GM18508 (cell line): ENCODE measurements around the gene NT5C2.

Experiments
- ATAC-seq: cut with Tn5 transposase; IDR thresholded peaks from one replicate; pipeline ENCODE4 v1.9.1; 2021; ENCODE audit warnings: moderate number of reproducible peaks; ENCODE audit not compliant: insufficient read depth, unreplicated experiment

Gene NT5C2

GRCh38 chr10:103125323-103126267 is 67.5 kb downstream of the NT5C2 start:
- peak; percentile 81 for ATAC-seq

GRCh38 chr10:103124420-103125096 is 68.5 kb downstream of the NT5C2 start:
- ATAC-seq: no peak

GRCh38 chr10:103123282-103124024 is 69.6 kb downstream of the NT5C2 start:
- ATAC-seq: no peak

- ATAC-seq: no peak
Measured at GRCh38 chr10:103120977-103121735, 71.9 kb downstream of the NT5C2 start.

GRCh38 chr10:103120546-103120945 is 72.5 kb downstream of the NT5C2 start:
- no peak for ATAC-seq

- ATAC-seq: no peak
Measured at GRCh38 chr10:103117247-103117646, 75.8 kb downstream of the NT5C2 start.

GRCh38 chr10:103114876-103115275 is 78.2 kb downstream of the NT5C2 start:
- ATAC-seq: no peak

- no peak for ATAC-seq
Measured at GRCh38 chr10:103111918-103112877, 80.9 kb downstream of the NT5C2 start.

GRCh38 chr10:103111031-103111917 is 81.8 kb downstream of the NT5C2 start:
- ATAC-seq: peak; percentile 37

- ATAC-seq: no peak
Measured at GRCh38 chr10:103110407-103110806, 82.7 kb downstream of the NT5C2 start.

- ATAC-seq: no peak
Measured at GRCh38 chr10:103109821-103110220, 83.3 kb downstream of the NT5C2 start.

- ATAC-seq: no peak
Measured at GRCh38 chr10:103106539-103106938, 86.5 kb downstream of the NT5C2 start.

- ATAC-seq: no peak
Measured at GRCh38 chr10:103105462-103105861, 87.6 kb downstream of the NT5C2 start.

- no peak for ATAC-seq
Measured at GRCh38 chr10:103104721-103105120, 88.4 kb downstream of the NT5C2 start.

- no peak for ATAC-seq
Measured at GRCh38 chr10:103103989-103104388, 89.1 kb downstream of the NT5C2 start.

GRCh38 chr10:103102195-103102594 is 90.9 kb downstream of the NT5C2 start:
- ATAC-seq: no peak

- ATAC-seq: no peak
Measured at GRCh38 chr10:103100620-103101019, 92.5 kb downstream of the NT5C2 start.

- ATAC-seq: no peak
Measured at GRCh38 chr10:103098240-103098639, 94.8 kb downstream of the NT5C2 start.
